Measurements from ENCODE around the gene RPS21. TPM values are rescaled to one million over a fixed set of nuclear protein-coding genes. Genes with fewer than 3 reads are reported as not detected.

The RPS21 gene
- total RNA-seq, 1 experiment from 2014 or later, result 4,496 TPM

DNA sequence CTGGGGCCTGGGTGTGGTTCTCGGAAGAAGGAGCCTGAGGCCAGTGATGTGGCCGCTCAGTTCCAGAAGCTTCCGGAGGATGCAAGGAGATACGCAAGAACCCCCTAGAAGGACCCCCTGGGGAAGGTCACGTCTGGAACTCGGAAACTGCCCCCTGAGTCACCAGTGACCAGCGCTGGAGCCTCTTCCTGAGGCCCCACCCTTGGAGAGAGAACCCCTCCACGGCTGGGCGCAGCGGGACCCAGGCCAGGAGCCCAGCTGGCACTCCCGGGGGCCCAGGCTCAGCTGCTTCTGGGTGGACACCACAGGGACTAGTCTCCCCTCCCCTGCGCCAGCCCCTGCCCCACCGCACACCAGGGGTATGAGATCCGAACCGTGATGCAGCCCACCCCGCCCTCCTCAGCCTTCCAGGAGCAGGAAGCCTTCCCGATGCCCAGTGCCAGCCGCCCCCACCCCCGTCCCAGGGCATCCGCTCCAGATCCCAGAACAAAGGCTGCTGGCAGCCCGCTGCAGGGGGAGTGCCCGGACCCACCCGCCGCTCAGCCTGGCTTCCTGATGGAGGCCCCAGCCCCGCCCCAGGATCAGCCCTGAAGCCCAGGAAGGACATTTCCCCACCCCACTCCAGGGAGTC, 27.3 kb upstream of the RPS21 start:
- BruUV-seq (replicated peaks), result no TSS peak
- peak in 1 of 2 experiments; percentile 20 for DNase-seq
- no peaks in the 10 kb centered on the region for H3K27me3 ChIP-seq (replicated peaks; ENCODE audit: control insufficient read depth, insufficient read depth, low read length)
- H3K9me3 Mint-ChIP-seq (ENCODE audit: unreplicated experiment), result no peaks in the 10 kb centered on the region
- TF ChIP-seq, protein P1, sequence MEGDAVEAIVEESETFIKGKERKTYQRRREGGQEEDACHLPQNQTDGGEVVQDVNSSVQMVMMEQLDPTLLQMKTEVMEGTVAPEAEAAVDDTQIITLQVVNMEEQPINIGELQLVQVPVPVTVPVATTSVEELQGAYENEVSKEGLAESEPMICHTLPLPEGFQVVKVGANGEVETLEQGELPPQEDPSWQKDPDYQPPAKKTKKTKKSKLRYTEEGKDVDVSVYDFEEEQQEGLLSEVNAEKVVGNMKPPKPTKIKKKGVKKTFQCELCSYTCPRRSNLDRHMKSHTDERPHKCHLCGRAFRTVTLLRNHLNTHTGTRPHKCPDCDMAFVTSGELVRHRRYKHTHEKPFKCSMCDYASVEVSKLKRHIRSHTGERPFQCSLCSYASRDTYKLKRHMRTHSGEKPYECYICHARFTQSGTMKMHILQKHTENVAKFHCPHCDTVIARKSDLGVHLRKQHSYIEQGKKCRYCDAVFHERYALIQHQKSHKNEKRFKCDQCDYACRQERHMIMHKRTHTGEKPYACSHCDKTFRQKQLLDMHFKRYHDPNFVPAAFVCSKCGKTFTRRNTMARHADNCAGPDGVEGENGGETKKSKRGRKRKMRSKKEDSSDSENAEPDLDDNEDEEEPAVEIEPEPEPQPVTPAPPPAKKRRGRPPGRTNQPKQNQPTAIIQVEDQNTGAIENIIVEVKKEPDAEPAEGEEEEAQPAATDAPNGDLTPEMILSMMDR (IDR thresholded peaks at IDR 0.05; ENCODE audit: insufficient read depth in 1 of 2, low read depth in 1 of 2, low read length in 1 of 2, severe bottlenecking in 1 of 2, unreplicated experiment in 1 of 2), result no peak
- no peak overlapping the region for H3K4me3 ChIP-seq (ENCODE audit: low read depth, low read length)
- POLR2A ChIA-PET, result interaction anchor here (0.6 kb wide), 1 partner anchor 57 kb away, joined by 4 read pairs; no protein-coding TSS in a partner anchor
- H3K4me3 Mint-ChIP-seq (ENCODE audit: unreplicated experiment), result peak overlapping the region; percentile 51
- H3K36me3 ChIP-seq (ENCODE audit: control insufficient read depth, insufficient read depth, low read length), result peaks cover 28% of the 10 kb centered on the region
- peaks cover 99% of the 10 kb centered on the region for H3K36me3 Mint-ChIP-seq (ENCODE audit: insufficient read depth, unreplicated experiment)
- H3K9me3 ChIP-seq, result no peaks in the 10 kb centered on the region
- H3K4me1 Mint-ChIP-seq (ENCODE audit: low read depth, unreplicated experiment), result peaks cover 43% of the 10 kb centered on the region
- H3K4me1 ChIP-seq, result peaks cover 95% of the 10 kb centered on the region
- CTCF ChIA-PET, result interaction anchor here (0.9 kb wide), 1 partner anchor 1180 kb away, joined by 3 read pairs; no protein-coding TSS in a partner anchor
- peak overlapping the region; percentile 85 for H3K27ac Mint-ChIP-seq (ENCODE audit: unreplicated experiment)
- no peaks in the 10 kb centered on the region for H3K27me3 Mint-ChIP-seq (ENCODE audit: insufficient read depth, unreplicated experiment)
- intact Hi-C loops (cut with micrococcal nuclease; ENCODE audit: unreplicated experiment), result no loop called here

DNA sequence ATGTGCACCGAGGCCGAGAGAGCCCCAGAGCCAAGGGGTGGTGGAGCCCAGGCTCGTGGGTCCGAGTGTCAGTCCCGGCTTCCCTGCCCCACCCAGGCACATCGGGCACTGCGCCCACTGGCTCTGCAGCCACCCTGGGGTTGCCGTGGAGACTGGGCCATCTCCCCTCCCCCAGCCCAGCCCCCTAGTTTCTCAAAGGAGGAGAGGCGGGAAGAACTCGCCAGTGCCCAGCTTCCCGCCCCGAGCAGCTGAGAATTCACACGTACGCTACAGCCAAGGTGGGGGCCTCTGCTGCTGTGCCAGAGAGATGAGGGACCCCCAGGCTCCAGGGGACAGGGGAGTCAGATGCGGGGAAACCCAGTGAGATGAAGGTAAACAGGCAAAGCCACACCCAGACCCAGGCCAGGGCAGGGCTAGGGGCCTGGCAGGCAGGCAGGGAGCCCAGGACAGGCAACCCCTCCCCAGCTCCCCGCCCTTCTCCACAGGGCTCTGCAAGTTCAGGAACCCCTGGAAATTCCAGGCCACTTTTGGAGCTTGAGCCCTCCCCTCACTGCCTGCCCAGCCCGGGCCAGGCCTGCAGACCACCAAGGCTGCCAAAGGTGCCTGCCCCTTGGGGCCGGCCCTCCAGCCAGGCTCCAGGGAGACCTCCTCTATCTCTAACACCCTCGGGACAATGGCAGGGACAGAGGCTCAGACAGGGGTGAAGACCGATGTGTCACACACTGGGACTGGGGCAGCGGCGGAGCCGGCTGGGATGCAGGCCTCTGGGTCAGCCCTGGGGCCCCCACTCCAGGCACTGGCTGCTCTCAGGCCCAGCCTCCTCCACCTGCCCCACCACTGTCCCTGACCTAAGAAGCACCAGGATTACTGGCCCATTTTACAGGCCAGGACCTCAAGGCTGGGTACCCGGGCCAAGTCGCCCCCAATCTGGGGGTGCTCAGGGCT, 25.8 kb upstream of the RPS21 start:
- DNase-seq, result peak in 1 of 2 experiments; percentile 72
- intact Hi-C loops (cut with micrococcal nuclease; ENCODE audit: unreplicated experiment), result no loop called here
- Histone ChIP-seq H3K4me1 (peaks cover 90% of the 10 kb centered on the region), H3K9me3 (no peaks in the 10 kb centered on the region), H3K27me3 (replicated peaks; ENCODE audit: control insufficient read depth, insufficient read depth, low read length) (no peaks in the 10 kb centered on the region), H3K4me3 (ENCODE audit: low read depth, low read length) (no peak overlapping the region), H3K36me3 (ENCODE audit: control insufficient read depth, insufficient read depth, low read length) (peaks cover 29% of the 10 kb centered on the region)
- Mint-ChIP-seq H3K36me3 (ENCODE audit: insufficient read depth, unreplicated experiment) (peaks cover 99% of the 10 kb centered on the region), H3K4me3 (ENCODE audit: unreplicated experiment) (peak overlapping the region; percentile 70), H3K4me1 (ENCODE audit: low read depth, unreplicated experiment) (peaks cover 46% of the 10 kb centered on the region), H3K9me3 (ENCODE audit: unreplicated experiment) (no peaks in the 10 kb centered on the region), H3K27ac (ENCODE audit: unreplicated experiment) (peak overlapping the region; percentile 94), H3K27me3 (ENCODE audit: insufficient read depth, unreplicated experiment) (no peaks in the 10 kb centered on the region)
- ChIA-PET CTCF (interaction anchor here (0.7 to 10.9 kb wide), 6 partner anchors 11 to 59 kb away, joined by 3 to 188 read pairs (median 6); partner anchors contain the start of gene RPS21), POLR2A (interaction anchor here (0.5 to 1.6 kb wide), 8 partner anchors 10 to 59 kb away, joined by 3 to 10 read pairs (median 4); partner anchors contain the start of gene RPS21)
- TF ChIP-seq, protein P1 (IDR thresholded peaks at IDR 0.05; ENCODE audit: insufficient read depth in 1 of 2, low read depth in 1 of 2, low read length in 1 of 2, severe bottlenecking in 1 of 2, unreplicated experiment in 1 of 2), result no peak
- no TSS peak for BruUV-seq (replicated peaks)

Data from Caco-2 (cell line).